NCI-H1436 treated with DMSO at 0.1 percent for 48 hours (cell line): Measurements from ENCODE around the gene INPPL1.

Experiments
- DNase-seq: peaks from one replicate; lab custom pipeline; 2025; lab: John Stamatoyannopoulos, UW

INPPL1 gene

DNA sequence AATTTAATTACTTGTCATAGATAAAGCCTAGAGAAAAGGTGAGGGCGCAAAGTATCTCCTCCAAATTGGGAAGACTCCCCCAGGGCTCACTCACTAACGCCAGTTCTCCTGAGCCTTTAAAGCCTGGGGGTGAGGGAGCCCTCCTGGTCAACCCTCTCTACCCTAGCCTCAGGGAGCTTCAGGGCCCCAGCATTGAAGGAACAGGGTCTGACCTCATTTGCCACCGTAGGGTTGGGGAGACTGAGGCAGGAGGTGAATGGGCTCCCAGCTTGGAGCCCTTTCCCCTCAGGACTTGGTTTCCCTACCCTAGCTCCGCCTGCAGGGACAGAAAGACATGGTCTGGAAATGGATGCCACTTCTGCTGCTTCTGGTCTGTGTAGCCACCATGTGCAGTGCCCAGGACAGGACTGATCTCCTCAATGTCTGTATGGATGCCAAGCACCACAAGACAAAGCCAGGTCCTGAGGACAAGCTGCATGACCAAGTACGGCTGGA is 6.3 kb upstream of the INPPL1 start:
- DNase-seq: no peak

DNA sequence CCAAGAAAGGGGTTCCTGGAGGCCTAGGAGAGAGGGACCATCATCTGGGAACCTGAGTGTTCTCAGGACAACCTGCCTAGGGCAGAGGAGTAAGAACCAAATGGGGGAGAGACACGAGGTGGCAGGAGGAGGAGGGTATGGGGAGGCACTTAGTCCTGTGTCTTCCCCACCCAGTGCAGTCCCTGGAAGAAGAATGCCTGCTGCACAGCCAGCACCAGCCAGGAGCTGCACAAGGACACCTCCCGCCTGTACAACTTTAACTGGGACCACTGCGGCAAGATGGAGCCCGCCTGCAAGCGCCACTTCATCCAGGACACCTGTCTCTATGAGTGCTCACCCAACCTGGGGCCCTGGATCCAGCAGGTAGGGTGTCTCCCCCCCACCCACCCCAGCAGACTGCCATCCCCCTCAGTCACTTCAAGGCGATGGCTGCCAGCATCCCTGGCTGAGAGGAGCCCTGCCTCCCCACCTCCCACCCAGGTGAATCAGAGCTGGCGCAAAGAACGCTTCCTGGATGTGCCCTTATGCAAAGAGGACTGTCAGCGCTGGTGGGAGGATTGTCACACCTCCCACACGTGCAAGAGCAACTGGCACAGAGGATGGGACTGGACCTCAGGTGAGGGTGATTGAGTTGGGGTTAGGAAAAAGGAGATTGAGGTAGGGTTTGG is 3.7 kb upstream of the INPPL1 start:
- no peak for DNase-seq

- no peak for DNase-seq
Measured at GRCh38 chr11:72221386-72222075, 3.0 kb upstream of the INPPL1 start.

GRCh38 chr11:72222106-72222891 is 2.3 kb upstream of the INPPL1 start:
- no peak for DNase-seq

GRCh38 chr11:72222907-72223614 is 1.5 kb upstream of the INPPL1 start:
- DNase-seq: peak; percentile 80

DNA sequence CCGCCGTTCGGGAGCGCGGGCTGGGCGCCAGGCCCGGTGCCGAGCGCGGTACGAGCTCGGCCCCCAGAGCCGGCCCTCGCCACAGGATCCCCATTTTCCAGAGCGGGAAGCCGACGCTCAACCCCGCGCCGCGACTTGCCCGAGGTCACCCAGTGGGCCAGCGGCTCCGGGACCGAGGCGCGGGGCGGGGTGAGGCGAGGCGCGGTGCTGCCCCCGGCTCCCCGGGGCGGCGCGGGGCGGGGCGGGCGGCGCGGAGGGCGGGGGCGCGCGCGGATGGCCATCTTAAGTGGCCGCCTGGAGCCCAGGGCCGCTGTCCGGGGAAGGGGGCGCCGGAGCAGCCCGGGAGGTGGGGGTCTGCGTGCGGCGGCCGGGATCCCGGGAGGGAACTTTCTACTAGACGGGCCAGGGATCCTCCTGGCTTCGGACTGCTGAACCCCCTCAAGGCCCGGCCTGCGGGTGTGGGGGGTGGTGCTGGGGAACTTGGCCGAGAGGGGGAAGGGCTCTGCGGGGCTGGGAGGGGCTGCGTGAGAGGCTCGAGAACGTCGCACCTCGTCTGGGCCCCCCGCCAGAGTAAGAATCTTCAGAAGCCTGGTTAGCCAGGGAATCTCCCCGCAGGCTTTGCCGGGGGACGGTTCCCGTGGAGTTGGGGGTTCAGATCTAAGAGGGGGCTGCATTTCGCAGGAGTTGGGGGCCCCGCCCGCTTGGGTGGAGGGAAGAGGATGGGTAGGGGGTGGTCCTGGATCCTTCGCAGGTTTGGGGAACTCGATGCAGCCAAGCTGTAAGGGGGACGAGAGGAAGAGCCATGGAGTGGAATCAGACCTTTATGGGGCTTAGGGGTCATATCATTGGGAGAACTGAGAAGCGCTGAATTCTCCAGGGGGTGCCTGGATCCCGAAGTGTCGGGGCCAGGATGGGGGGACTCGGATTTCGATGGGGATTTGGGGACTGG is 678 bp upstream of the INPPL1 start:
- no peak for DNase-seq

DNA sequence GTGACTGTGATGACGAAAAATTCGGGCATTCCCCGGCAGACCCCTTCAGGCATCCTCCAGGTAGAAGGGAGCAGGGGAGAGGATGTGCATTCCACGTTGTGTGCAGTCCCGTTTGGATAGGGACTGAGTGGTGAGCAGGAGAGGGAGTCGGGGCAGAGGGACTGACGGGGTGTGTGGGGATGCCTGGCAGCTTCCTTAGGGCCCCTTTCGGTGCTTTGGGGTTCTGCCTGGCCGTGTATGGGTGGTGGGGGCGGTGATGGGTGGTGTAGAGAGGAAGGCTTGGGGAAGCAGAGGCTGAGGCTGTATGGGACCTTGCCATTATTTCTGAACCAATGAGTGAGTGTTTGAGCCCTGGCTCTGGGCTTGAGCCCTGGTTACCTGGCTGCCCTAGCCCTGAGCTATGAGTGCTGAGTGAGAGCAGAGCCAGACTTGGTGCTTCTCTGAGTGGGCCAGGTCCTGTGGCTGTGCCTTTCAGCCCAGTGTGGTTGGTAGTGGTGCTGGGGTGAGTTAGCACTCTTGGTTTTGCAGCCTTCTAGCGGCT is 914 bp downstream of the INPPL1 start:
- DNase-seq: no peak

GRCh38 chr11:72226701-72227100 is 2.1 kb downstream of the INPPL1 start:
- no peak for DNase-seq

DNA sequence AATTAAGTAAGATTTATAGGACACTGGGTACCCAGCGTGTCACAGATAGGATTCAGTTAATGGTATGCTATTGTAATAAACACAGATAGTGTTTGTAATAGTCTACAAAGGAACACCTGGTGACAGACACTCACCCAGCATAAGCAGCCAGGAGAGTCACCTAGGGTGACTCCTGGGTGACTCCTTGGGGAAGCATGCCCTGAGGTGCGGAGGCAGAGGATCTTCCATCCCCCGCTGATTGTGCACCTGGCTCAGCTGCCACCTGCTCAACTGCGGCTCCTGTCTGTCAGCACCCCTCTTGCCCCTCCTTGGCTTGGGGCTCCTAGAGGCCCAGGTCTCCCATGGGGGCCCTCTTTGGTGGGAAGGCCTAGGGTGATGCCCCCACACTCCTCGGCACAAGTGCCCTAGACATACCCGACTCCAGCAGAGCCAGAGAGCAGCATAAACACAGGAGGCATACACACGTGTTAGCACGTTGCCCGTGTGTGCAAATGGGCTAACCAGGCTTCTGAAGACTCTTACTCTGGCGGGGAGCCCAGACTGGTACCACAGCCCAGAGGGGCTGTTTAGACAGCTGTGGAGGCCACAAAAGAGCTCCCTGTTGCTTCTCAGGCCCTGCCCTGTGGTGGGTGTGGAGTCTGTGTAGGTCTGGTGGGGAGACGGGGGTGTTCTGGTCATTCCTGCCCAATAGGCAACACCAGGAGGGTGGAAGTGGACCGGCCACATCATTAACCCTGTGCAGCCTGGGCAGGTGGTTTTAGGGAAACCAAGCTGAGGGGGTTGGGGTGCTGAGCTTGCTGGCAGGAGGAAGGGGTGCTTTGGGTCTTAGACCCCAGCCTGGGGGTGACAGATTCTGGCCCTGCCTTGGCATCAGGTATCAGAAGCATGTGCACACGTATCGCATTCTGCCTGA is 3.0 kb downstream of the INPPL1 start:
- DNase-seq: peak; percentile 74

DNA sequence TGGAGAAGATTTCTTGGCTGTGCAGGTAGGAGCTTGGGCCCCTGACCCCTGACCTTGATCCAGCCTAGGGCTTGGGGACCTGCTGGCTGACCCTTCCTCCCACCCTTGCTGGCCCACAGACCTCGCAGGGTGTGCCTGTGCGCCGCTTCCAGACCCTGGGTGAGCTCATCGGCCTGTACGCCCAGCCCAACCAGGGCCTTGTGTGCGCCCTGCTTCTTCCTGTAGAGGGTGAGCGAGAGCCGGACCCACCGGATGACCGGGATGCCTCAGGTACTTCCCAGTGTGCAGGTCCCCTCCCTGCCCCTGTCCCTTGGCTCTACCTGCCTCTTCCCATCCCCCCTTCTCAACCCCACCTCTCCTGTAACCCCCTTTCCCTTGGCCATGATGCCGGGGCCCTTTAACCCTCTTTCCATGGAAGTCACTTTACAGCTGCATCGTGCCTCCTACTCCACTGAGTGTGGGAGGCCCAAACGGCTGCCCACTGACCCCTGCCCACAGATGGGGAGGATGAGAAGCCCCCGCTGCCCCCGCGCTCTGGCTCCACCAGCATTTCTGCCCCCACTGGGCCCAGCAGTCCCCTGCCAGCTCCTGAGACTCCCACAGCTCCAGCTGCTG is 3.8 kb downstream of the INPPL1 start:
- DNase-seq: no peak

- no peak for DNase-seq
Measured at GRCh38 chr11:72228844-72229231, 4.3 kb downstream of the INPPL1 start.

DNA sequence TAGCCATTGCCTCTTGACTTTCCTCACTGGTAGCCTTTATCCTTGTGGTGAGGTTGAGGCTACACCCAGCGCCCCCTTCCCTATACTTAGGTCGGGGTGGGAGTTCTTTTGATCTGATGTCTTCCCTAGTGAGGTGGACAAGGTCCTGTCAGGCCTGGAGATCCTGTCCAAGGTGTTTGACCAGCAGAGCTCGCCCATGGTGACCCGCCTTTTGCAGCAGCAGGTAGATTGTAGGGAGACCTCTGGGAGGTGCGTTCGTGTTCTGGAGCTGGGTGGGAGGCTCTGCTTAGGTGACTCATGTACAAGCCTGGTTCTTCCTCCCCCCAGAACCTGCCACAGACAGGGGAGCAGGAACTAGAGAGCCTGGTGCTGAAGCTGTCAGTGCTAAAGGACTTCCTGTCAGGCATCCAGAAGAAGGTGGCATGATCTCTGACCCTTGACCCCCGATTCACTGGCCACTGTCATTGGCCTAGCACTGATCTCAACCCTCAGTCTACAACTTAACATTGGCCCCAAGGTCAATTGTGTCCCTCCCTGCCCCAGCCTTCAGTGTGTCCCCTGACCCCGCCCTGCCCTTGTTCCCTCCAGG is 4.9 kb downstream of the INPPL1 start:
- DNase-seq: no peak

GRCh38 chr11:72229925-72230763 is 5.6 kb downstream of the INPPL1 start:
- no peak for DNase-seq

GRCh38 chr11:72230764-72231365 is 6.3 kb downstream of the INPPL1 start:
- DNase-seq: no peak

- no peak for DNase-seq
Measured at GRCh38 chr11:72231396-72232259, 7.1 kb downstream of the INPPL1 start.

- no peak for DNase-seq
Measured at GRCh38 chr11:72232260-72233055, 7.9 kb downstream of the INPPL1 start.
